Parathyroid adenoma (tissue), 2 donors: ENCODE data around the gene ASB10.

ENCODE experiments used
- H2AFZ ChIP-seq: fragments of 300-600 bp; sonication (generic); one replicate; pipeline ENCODE4 v1.7.0; 2017; ENCODE audit warnings: antibody characterized with exemption, mild to moderate bottlenecking
- H3K27ac ChIP-seq: fragments of 300-600 bp; sonication (generic); one replicate; pipeline ENCODE4 v1.7.0; 2017
- H3K27me3 ChIP-seq: fragments of 300-600 bp; sonication (generic); one replicate; pipeline ENCODE4 v1.7.0; 2017; ENCODE audit warnings: low read length; ENCODE audit not compliant: control insufficient read depth, insufficient read depth
- H3K36me3 ChIP-seq: fragments of 300-600 bp; sonication (generic); one replicate; pipeline ENCODE4 v1.7.0; 2017; ENCODE audit warnings: low read length; ENCODE audit not compliant: control insufficient read depth, insufficient read depth
- H3K4me1 ChIP-seq: fragments of 300-600 bp; sonication (generic); one replicate; pipeline ENCODE4 v1.7.0; 2017; ENCODE audit warnings: control low read depth
- H3K4me2 ChIP-seq: fragments of 300-600 bp; sonication (generic); one replicate; pipeline ENCODE4 v1.7.0; 2017; ENCODE audit warnings: low read length
- H3K4me3 ChIP-seq: fragments of 300-600 bp; sonication (generic); one replicate; pipeline ENCODE4 v1.7.0; 2017; ENCODE audit warnings: low read depth, low read length
- H3K79me2 ChIP-seq: fragments of 300-600 bp; sonication (generic); one replicate; pipeline ENCODE4 v1.7.0; 2017; ENCODE audit warnings: control low read depth
- H3K9ac ChIP-seq: fragments of 300-600 bp; sonication (generic); one replicate; pipeline ENCODE4 v1.7.0; 2017; ENCODE audit warnings: mild to moderate bottlenecking
- H3K9me3 ChIP-seq: fragments of 300-600 bp; sonication (generic); one replicate; pipeline ENCODE4 v1.7.0; 2017; ENCODE audit warnings: low read length; ENCODE audit not compliant: control insufficient read depth
- CTCF ChIP-seq: fragments of 300-600 bp; sonication (generic); IDR thresholded peaks from one replicate; pipeline ENCODE4 v1.7.0; 2017; ENCODE audit warnings: antibody characterized with exemption, mild to moderate bottlenecking
- donor health status: primary hyperparathyroidism.

ASB10 gene

GRCh38 chr7:151148319-151149259 lies 38.5 kb downstream of the ASB10 start:
- H2AFZ ChIP-seq: no peak overlapping the region
- TF ChIP-seq CTCF: no peak
- no peaks in the 10 kb centered on the region for H3K27me3 ChIP-seq
- no peak overlapping the region for H3K4me3 ChIP-seq
- H3K4me2 ChIP-seq: no peak overlapping the region
- no peak overlapping the region for H3K9ac ChIP-seq
- no peaks in the 10 kb centered on the region for H3K79me2 ChIP-seq
- H3K4me1 ChIP-seq: peaks cover 3% of the 10 kb centered on the region
- H3K9me3 ChIP-seq: no peaks in the 10 kb centered on the region
- H3K27ac ChIP-seq: no peak overlapping the region
- no peaks in the 10 kb centered on the region for H3K36me3 ChIP-seq

DNA sequence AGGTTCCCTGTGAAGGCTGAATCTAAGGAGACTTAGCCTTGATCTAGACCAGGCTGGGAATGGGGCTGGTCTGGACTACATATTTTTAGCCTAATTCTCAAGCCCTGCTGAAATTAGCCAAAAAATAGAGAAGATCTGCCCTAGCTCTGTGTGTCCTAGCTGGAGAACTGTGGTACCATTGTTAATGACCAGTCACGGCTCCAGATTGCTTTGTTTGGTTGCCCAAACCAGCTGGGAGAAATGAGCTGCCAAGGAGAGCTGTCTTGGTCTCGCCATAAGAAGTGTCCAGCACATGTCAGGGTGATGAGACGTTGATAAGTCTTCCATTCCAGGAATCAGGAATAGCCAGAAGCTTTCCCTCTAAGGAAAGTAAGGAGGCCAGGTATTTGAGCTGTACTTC lies 40.3 kb downstream of the ASB10 start:
- no peak overlapping the region for H3K4me2 ChIP-seq
- H3K9me3 ChIP-seq: no peaks in the 10 kb centered on the region
- peaks cover 3% of the 10 kb centered on the region for H3K4me1 ChIP-seq
- no peaks in the 10 kb centered on the region for H3K27me3 ChIP-seq
- no peak overlapping the region for H3K4me3 ChIP-seq
- TF ChIP-seq CTCF: no peak
- H3K27ac ChIP-seq: no peak overlapping the region
- H2AFZ ChIP-seq: no peak overlapping the region
- H3K9ac ChIP-seq: no peak overlapping the region
- H3K36me3 ChIP-seq: no peaks in the 10 kb centered on the region
- H3K79me2 ChIP-seq: no peaks in the 10 kb centered on the region

- H3K36me3 ChIP-seq: no peaks in the 10 kb centered on the region
- H3K27me3 ChIP-seq: no peaks in the 10 kb centered on the region
- no peak overlapping the region for H3K27ac ChIP-seq
Measured at GRCh38 chr7:151144387-151144786, 42.7 kb downstream of the ASB10 start.

GRCh38 chr7:151143261-151144015 lies 43.6 kb downstream of the ASB10 start:
- no peak for TF ChIP-seq CTCF
- Histone ChIP-seq H3K9me3 (no peaks in the 10 kb centered on the region), H3K9ac (no peak overlapping the region), H3K4me2 (no peak overlapping the region), H3K4me3 (no peak overlapping the region), H3K27ac (no peak overlapping the region), H3K79me2 (no peaks in the 10 kb centered on the region), H3K36me3 (no peaks in the 10 kb centered on the region), H3K27me3 (no peaks in the 10 kb centered on the region), H2AFZ (no peak overlapping the region), H3K4me1 (no peaks in the 10 kb centered on the region)

More at GRCh38 chr7:151144387-151144786, 42.7 kb downstream of the ASB10 start:
- Histone ChIP-seq H3K9ac (no peak overlapping the region), H3K4me1 (peaks cover 3% of the 10 kb centered on the region), H3K79me2 (no peaks in the 10 kb centered on the region), H3K4me3 (no peak overlapping the region), H3K9me3 (no peaks in the 10 kb centered on the region), H3K4me2 (no peak overlapping the region), H2AFZ (no peak overlapping the region)
- TF ChIP-seq CTCF: no peak
